Naive B cell (primary cell): Measurements from ENCODE around the gene MITF. TPM values are rescaled to one million over a fixed set of nuclear protein-coding genes. Genes with fewer than 3 reads are reported as not detected.

Experiments
- ATAC-seq, 2 donors: fragments of 150-1000 bp; cut with Tn5 transposase; 2 replicates each; pipeline ENCODE4 v1.10.0; 2021; ENCODE audit warnings: low read depth in 2 of 2, mild to moderate bottlenecking in 2 of 2, moderate library complexity in 2 of 2
- DNase-seq: peaks from one replicate; pipeline ENCODE4 v3.0.0; 2022
- H3K27ac Mint-ChIP-seq, 6 donors: one replicate each; pipeline ENCODE4 v1.8.0; 2020 to 2022; ENCODE audit warnings: mild to moderate bottlenecking in 6 of 6, mixed read lengths in 6 of 6, moderate library complexity in 5 of 6, inconsistent platforms in 2 of 6
- H3K27me3 Mint-ChIP-seq, 3 donors: one replicate each; pipeline ENCODE4 v1.8.0; 2021 to 2022; ENCODE audit warnings: mixed read lengths in 3 of 3, mild to moderate bottlenecking in 1 of 3
- H3K36me3 Mint-ChIP-seq, 2 donors: one replicate each; pipeline ENCODE4 v1.8.0; 2020 to 2022; ENCODE audit warnings: mixed read lengths in 2 of 2, inconsistent platforms in 1 of 2, mild to moderate bottlenecking in 1 of 2
- H3K4me1 Mint-ChIP-seq, 3 donors: one replicate each; pipeline ENCODE4 v1.8.0; 2020 to 2022; ENCODE audit warnings: mixed read lengths in 3 of 3, inconsistent platforms in 1 of 3, mild to moderate bottlenecking in 1 of 3, moderate library complexity in 1 of 3
- H3K4me3 Mint-ChIP-seq, 8 donors: one replicate each; pipeline ENCODE4 v1.8.0; 2020 to 2022; ENCODE audit warnings: mild to moderate bottlenecking in 8 of 8, mixed read lengths in 8 of 8, moderate library complexity in 8 of 8, inconsistent platforms in 2 of 8
- H3K9me3 Mint-ChIP-seq, 7 donors: one replicate each; pipeline ENCODE4 v1.8.0; 2020 to 2022; ENCODE audit warnings: mixed read lengths in 7 of 7, mild to moderate bottlenecking in 5 of 7, inconsistent platforms in 2 of 7, moderate library complexity in 1 of 7
- polyA plus RNA-seq, 6 donors: library from polyadenylated mRNA; unstranded; fragments of 300-500 nt; fragmentation: Illumina TruSeq; gene quantifications; one replicate each; pipeline ENCODE4 v1.2.3, GENCODE V29; 2021; ENCODE audit warnings: low read depth in 6 of 6

MITF gene
- polyA plus RNA-seq, 6 donors from 2014 or later: 0.26 to 0.90 (median 0.32) TPM; not detected in 3

GRCh38 chr3:69850849-69851248, 111.6 kb downstream of the MITF start:
- peak overlapping the region in 1 of 8 donors; percentile 31 for H3K4me3 Mint-ChIP-seq
- ATAC-seq (no peak), DNase-seq (no peak)

DNA sequence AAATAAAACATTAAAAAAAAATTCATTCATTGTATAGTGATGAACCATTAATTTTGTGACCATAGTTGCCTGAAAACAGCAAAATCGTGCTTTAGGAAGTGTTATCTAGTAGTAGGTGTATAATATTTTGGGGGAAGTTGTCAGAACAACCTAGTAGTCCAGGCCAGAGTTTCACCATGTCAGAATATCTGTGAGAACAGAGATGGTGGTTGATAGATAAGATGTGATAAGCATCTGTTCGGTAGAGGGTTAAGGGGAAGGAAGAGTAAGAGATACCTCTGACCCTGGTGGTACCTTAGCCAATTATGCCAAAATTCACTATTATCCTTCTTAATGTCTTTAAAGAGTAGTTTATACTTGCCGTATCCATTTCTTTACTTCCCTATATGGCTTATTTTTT, 113.8 kb downstream of the MITF start:
- H3K27me3 Mint-ChIP-seq: peaks cover 0 to 12% (median 0%) of the 10 kb centered on the region in 3 donors
- H3K36me3 Mint-ChIP-seq: no peaks in the 10 kb centered on the region
- no peaks in the 10 kb centered on the region for H3K4me1 Mint-ChIP-seq
- no peak overlapping the region for H3K27ac Mint-ChIP-seq
- H3K9me3 Mint-ChIP-seq: no peaks in the 10 kb centered on the region
- no peak for DNase-seq
- no peak overlapping the region for H3K4me3 Mint-ChIP-seq
- ATAC-seq: no peak

More at GRCh38 chr3:69850849-69851248, 111.6 kb downstream of the MITF start:
- Mint-ChIP-seq H3K36me3 (no peaks in the 10 kb centered on the region), H3K27me3 (peaks cover 2 to 16% (median 2%) of the 10 kb centered on the region in 3 donors), H3K9me3 (no peaks in the 10 kb centered on the region), H3K27ac (no peak overlapping the region), H3K4me1 (no peaks in the 10 kb centered on the region)

- H3K27me3 Mint-ChIP-seq: peaks cover 0 to 12% (median 0%) of the 10 kb centered on the region in 3 donors
- H3K4me3 Mint-ChIP-seq: no peak overlapping the region
- H3K9me3 Mint-ChIP-seq: no peaks in the 10 kb centered on the region
- ATAC-seq (no peak), DNase-seq (no peak)
- no peaks in the 10 kb centered on the region for H3K4me1 Mint-ChIP-seq
- no peaks in the 10 kb centered on the region for H3K36me3 Mint-ChIP-seq
- H3K27ac Mint-ChIP-seq: no peak overlapping the region
These were observed 116.3 kb downstream of the MITF start for GRCh38 chr3:69855436-69856162.

- Mint-ChIP-seq H3K9me3 (no peaks in the 10 kb centered on the region), H3K27me3 (peaks cover 0 to 20% (median 0%) of the 10 kb centered on the region in 3 donors), H3K27ac (no peak overlapping the region), H3K4me3 (no peak overlapping the region), H3K4me1 (no peaks in the 10 kb centered on the region), H3K36me3 (no peaks in the 10 kb centered on the region)
- DNase-seq (no peak), ATAC-seq (no peak)
These were observed 117.9 kb downstream of the MITF start for GRCh38 chr3:69856965-69857705.

DNA sequence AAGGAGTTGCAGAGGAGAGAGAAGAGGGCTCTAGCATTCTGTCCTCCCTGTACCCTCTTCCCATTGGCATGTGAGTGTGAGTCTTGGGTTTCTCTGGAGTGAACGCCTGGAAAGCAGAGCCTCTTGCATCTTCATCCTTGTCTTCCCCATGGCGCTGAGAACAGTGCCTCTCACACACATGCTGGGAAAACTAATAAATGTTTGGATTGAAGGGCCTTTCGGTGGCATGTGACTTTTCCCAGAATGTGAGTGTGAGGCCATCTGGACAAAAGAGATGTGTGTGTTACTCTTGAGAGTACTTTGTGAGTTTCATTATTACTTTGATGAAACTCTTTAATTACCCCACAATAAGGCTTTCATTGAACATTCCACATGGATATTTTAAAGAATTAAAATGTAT, 122.3 kb downstream of the MITF start:
- peaks cover 0 to 2% (median 0%) of the 10 kb centered on the region in 7 donors for H3K9me3 Mint-ChIP-seq
- no peaks in the 10 kb centered on the region for H3K4me1 Mint-ChIP-seq
- H3K27ac Mint-ChIP-seq: no peak overlapping the region
- H3K4me3 Mint-ChIP-seq: no peak overlapping the region
- no peak for ATAC-seq
- peaks cover 0 to 18% (median 6%) of the 10 kb centered on the region in 3 donors for H3K27me3 Mint-ChIP-seq
- DNase-seq: no peak
- no peaks in the 10 kb centered on the region for H3K36me3 Mint-ChIP-seq

DNA sequence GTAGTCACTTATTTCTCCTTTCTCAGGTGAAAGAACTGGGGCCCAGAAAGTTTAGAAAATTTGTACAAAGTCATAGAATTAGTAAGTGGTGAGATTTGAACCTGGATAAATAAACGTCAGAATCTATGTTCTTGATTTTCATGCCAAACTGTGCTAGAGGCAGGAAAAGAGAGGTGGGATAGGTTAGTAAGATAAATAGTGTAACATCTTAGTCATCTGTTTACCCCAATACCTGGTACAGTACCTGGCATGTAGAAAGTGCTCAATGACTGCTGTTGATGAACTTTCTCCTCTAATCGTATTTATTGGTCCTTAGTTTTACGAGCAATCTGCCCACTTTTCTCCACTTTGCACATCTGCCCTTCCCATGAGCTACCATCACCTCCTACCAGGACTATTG, 124.9 kb downstream of the MITF start:
- Mint-ChIP-seq H3K9me3 (peaks cover 0 to 2% (median 0%) of the 10 kb centered on the region in 7 donors), H3K4me1 (no peaks in the 10 kb centered on the region), H3K4me3 (no peak overlapping the region), H3K36me3 (no peaks in the 10 kb centered on the region), H3K27ac (no peak overlapping the region), H3K27me3 (peaks cover 0 to 24% (median 6%) of the 10 kb centered on the region in 3 donors)
- ATAC-seq (no peak), DNase-seq (no peak)

DNA sequence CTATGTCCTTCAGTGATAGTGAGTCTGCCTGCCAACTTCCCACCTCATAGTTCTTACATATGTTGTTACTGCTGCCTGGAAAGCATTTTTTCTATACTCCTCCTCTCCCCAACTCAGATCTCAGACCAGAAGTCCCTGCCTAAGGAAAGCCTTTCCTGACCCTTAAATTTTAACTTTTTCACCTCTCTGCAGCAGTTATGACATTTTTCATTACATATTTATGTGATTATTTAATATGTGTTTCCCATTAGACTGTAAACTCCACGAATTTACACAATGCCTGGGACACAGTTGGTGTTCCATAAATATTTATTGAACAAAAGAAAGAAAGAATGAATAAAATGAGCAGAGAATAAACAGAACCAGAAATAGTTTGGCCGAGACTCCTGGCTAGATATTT, 125.5 kb downstream of the MITF start:
- Mint-ChIP-seq H3K27me3 (peaks cover 0 to 24% (median 6%) of the 10 kb centered on the region in 3 donors), H3K36me3 (no peaks in the 10 kb centered on the region)

GRCh38 chr3:69865925-69866679, 126.8 kb downstream of the MITF start:
- Mint-ChIP-seq H3K27me3 (peaks cover 0 to 19% (median 6%) of the 10 kb centered on the region in 3 donors), H3K9me3 (peaks cover 0 to 2% (median 0%) of the 10 kb centered on the region in 7 donors)

More for the DNA sequence above, 125.5 kb downstream of the MITF start:
- Mint-ChIP-seq H3K4me1 (no peaks in the 10 kb centered on the region), H3K9me3 (peaks cover 0 to 2% (median 0%) of the 10 kb centered on the region in 7 donors), H3K4me3 (no peak overlapping the region), H3K27ac (no peak overlapping the region)
- ATAC-seq (no peak), DNase-seq (no peak)

DNA sequence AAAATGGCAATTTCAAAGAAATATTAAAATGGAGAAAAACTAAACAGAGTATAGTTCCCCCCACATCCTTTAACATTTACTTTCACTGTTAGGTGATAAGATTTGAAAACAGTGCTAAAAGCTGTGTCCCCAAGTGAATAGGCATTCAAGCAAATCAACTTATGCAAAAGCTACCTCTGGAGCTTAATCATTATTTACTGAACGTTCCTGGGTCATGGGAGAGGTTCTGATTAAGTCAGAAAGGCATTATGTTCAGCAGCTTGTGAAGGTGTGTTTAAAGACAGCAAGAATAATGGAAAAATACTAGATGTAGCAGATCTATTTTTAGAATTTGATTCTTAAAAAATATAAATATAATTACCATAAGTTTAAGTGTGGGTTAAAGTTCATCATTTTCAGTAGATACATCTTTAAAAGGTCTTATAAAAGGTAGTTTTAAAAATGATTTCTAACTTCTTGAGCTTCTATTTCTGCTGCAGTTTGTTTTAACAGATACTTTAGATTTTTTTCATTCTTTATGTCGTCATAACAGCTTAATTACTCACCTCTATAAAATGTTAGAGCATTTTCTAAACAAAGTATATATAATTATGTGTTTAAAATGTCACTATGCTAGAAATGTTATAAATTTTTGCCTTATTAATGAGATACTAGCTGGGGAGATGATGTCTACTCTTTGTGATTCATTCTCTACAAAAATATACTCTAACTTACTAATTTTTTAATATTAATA, 127.9 kb downstream of the MITF start:
- H3K27ac Mint-ChIP-seq: no peak overlapping the region

More at GRCh38 chr3:69865925-69866679, 126.8 kb downstream of the MITF start:
- DNase-seq (no peak), ATAC-seq (no peak)
- H3K27ac Mint-ChIP-seq: no peak overlapping the region
- H3K4me1 Mint-ChIP-seq: no peaks in the 10 kb centered on the region
- no peak overlapping the region for H3K4me3 Mint-ChIP-seq
- H3K36me3 Mint-ChIP-seq: no peaks in the 10 kb centered on the region

DNA sequence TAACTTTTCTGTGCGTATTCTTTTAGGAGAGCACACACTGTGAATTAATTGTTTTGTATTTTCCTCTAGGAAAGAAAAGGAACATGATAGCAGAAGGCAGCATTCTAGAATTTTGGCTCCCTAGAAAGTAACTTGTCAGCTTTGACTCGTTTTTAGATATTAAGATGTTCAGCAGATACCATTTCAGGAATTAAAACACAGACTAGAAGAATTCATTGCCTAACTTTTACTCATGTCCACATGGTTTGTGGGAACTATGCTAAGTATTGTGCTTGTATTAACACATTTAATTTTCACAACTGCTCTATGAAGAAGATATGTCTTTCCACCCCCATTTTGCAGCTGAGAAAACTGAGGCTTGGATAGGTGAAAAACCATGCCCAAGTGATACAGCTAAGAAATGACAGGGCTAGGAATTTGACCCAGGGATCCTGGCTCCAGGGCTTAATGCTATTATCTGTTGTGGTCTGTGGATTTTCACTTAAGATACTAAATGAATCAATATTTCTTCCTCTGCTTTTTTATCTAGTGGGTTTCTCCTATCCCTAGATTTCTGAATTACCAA, 128.8 kb downstream of the MITF start:
- ATAC-seq (no peak), DNase-seq (no peak)
- Mint-ChIP-seq H3K27me3 (peaks cover 0 to 14% (median 6%) of the 10 kb centered on the region in 3 donors), H3K27ac (no peak overlapping the region), H3K4me3 (no peak overlapping the region), H3K4me1 (no peaks in the 10 kb centered on the region), H3K36me3 (no peaks in the 10 kb centered on the region), H3K9me3 (peaks cover 0 to 2% (median 0%) of the 10 kb centered on the region in 7 donors)

More for the DNA sequence above, 127.9 kb downstream of the MITF start:
- no peak for ATAC-seq
- Mint-ChIP-seq H3K4me1 (no peaks in the 10 kb centered on the region), H3K4me3 (no peak overlapping the region), H3K36me3 (no peaks in the 10 kb centered on the region), H3K27me3 (peaks cover 0 to 15% (median 6%) of the 10 kb centered on the region in 3 donors), H3K9me3 (peaks cover 0 to 2% (median 0%) of the 10 kb centered on the region in 7 donors)
- no peak for DNase-seq

GRCh38 chr3:69868841-69869420, 129.7 kb downstream of the MITF start:
- Mint-ChIP-seq H3K4me3 (no peak overlapping the region), H3K27me3 (peaks cover 0 to 12% (median 6%) of the 10 kb centered on the region in 3 donors), H3K36me3 (no peaks in the 10 kb centered on the region), H3K4me1 (no peaks in the 10 kb centered on the region), H3K27ac (no peak overlapping the region), H3K9me3 (no peaks in the 10 kb centered on the region)
- ATAC-seq: no peak
- no peak for DNase-seq

DNA sequence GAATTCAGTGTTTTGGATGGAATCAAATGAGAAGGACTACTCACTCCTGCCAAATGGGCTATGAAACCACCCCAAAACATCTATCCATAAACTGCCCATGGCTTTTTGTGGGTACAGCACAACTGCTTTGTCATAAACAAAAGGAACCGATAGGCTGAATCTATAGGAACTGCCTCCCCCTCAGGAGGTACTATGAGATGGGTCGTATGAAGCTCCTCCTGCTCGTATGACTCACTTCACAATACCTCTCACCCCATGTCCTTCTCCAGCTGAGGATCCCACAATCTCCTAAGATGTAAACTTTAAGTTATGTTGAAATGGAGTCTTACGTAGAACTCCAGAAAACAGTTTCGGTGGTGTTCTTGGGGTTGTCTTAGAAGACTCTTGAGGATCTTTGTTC, 130.4 kb downstream of the MITF start:
- Mint-ChIP-seq H3K27me3 (peaks cover 0 to 8% (median 4%) of the 10 kb centered on the region in 3 donors), H3K4me1 (no peaks in the 10 kb centered on the region), H3K27ac (no peak overlapping the region), H3K4me3 (no peak overlapping the region), H3K36me3 (no peaks in the 10 kb centered on the region), H3K9me3 (no peaks in the 10 kb centered on the region)
- ATAC-seq (no peak), DNase-seq (no peak)
